Astrocyte of the spinal cord (primary cell): ENCODE data around the gene MYO1F.

Source experiments
- DNase-seq: peaks from one replicate; pipeline ENCODE4 v3.0.0; 2011; ENCODE audit warnings: low read depth, low spot score
- H3K4me3 ChIP-seq: 2 replicates; pipeline ENCODE4 v1.5.1; 2011; ENCODE audit warnings: low read depth, mild to moderate bottlenecking, low read length, moderate library complexity
- CTCF ChIP-seq: IDR thresholded peaks from 2 replicates; pipeline ENCODE4 v1.5.1; 2012; ENCODE audit warnings: low read depth, mild to moderate bottlenecking, low read length, inconsistent platforms
- in situ Hi-C: cut with HindIII; loops from 2 replicates; pipeline ENCODE4 v1.10.0; 2017; ENCODE audit warnings: low sequenced_read_pairs

The MYO1F gene

GRCh38 chr19:8491574-8491973 lies 85.7 kb downstream of the MYO1F start:
- in situ Hi-C loops: no loop called here
- no peak overlapping the region for H3K4me3 ChIP-seq
- no peak for TF ChIP-seq CTCF
- DNase-seq: no peak

GRCh38 chr19:8490873-8491272 lies 86.4 kb downstream of the MYO1F start:
- DNase-seq: no peak
- no peak overlapping the region for H3K4me3 ChIP-seq
- TF ChIP-seq CTCF: no peak
- in situ Hi-C loops: no loop called here

GRCh38 chr19:8490395-8490760 lies 86.9 kb downstream of the MYO1F start:
- in situ Hi-C loops: no loop called here
- no peak for DNase-seq
- no peak overlapping the region for H3K4me3 ChIP-seq
- no peak for TF ChIP-seq CTCF

GRCh38 chr19:8489561-8490394 lies 87.5 kb downstream of the MYO1F start:
- no peak for DNase-seq
- in situ Hi-C loops: no loop called here
- H3K4me3 ChIP-seq: no peak overlapping the region
- TF ChIP-seq CTCF: no peak

GRCh38 chr19:8488365-8488764 lies 88.9 kb downstream of the MYO1F start:
- TF ChIP-seq CTCF: no peak
- in situ Hi-C loops: no loop called here
- DNase-seq: no peak
- no peak overlapping the region for H3K4me3 ChIP-seq

- in situ Hi-C loops: no loop called here
- no peak overlapping the region for H3K4me3 ChIP-seq
- no peak for TF ChIP-seq CTCF
- DNase-seq: no peak
Observed at GRCh38 chr19:8487137-8487851, 89.9 kb downstream of the MYO1F start.
